Astrocyte of the spinal cord (primary cell): Measurements from ENCODE around the gene ATG7.

Source experiments
- DNase-seq: peaks from one replicate; pipeline ENCODE4 v3.0.0; 2011; ENCODE audit warnings: low read depth, low spot score
- H3K4me3 ChIP-seq: 2 replicates; pipeline ENCODE4 v1.5.1; 2011; ENCODE audit warnings: low read depth, mild to moderate bottlenecking, low read length, moderate library complexity
- in situ Hi-C: cut with HindIII; loops from 2 replicates; pipeline ENCODE4 v1.10.0; 2017; ENCODE audit warnings: low sequenced_read_pairs
- TF ChIP-seq, protein P1 (sequence below): IDR thresholded peaks from 2 replicates; pipeline ENCODE4 v1.5.1; 2012; ENCODE audit warnings: low read depth, mild to moderate bottlenecking, low read length, inconsistent platforms

Gene ATG7

DNA sequence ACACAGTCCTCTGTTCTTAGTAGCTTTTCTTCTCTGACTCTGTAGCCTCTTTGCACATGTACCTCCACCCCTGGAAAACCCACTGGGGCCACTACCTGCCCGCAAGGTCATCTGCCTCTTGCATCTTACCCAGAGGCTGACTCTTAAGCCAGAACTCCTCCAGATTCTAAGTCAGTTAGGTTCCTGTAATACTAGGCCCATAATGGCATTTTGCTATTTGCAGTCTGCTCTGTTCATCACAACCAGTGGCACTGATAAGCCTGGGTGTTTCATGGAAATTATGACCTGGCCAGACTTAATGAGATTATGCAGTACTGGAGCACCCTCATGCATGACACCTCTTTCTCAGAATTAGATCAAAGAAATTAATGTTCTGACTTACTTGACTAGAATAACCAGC lies 31.7 kb upstream of the ATG7 start:
- H3K4me3 ChIP-seq, result no peak overlapping the region
- in situ Hi-C loops, result no loop called here
- TF ChIP-seq, protein P1, sequence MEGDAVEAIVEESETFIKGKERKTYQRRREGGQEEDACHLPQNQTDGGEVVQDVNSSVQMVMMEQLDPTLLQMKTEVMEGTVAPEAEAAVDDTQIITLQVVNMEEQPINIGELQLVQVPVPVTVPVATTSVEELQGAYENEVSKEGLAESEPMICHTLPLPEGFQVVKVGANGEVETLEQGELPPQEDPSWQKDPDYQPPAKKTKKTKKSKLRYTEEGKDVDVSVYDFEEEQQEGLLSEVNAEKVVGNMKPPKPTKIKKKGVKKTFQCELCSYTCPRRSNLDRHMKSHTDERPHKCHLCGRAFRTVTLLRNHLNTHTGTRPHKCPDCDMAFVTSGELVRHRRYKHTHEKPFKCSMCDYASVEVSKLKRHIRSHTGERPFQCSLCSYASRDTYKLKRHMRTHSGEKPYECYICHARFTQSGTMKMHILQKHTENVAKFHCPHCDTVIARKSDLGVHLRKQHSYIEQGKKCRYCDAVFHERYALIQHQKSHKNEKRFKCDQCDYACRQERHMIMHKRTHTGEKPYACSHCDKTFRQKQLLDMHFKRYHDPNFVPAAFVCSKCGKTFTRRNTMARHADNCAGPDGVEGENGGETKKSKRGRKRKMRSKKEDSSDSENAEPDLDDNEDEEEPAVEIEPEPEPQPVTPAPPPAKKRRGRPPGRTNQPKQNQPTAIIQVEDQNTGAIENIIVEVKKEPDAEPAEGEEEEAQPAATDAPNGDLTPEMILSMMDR, result no peak
- DNase-seq, result no peak

DNA sequence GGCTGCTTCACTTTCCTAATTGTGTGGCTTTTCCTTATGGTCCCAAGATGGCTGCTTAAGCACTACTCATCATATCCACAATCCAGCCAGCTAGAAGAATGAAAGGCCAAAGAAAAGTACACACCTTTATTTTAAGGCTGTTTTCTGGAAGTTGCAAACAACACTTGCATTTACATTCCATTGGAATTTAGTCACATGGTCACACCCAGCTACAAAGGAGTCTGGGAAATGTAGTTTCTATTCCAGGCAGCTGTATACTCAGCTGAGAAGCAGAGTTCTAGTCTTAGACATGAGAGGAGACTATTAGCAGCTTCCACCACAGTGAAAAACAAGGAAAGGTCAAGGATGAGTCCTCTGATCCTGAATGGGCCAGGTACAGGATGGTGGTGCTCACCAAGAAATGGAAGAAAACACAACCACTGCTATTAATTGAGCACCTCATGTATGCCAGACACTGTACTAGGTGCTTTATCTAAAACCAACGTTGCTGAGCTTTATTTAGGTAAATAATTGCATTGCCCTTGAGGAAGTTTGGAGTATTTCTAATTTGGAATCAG lies 28.0 kb upstream of the ATG7 start:
- H3K4me3 ChIP-seq, result no peak overlapping the region
- in situ Hi-C loops, result no loop called here
- TF ChIP-seq, protein P1, result no peak
- DNase-seq, result peak; percentile 26

DNA sequence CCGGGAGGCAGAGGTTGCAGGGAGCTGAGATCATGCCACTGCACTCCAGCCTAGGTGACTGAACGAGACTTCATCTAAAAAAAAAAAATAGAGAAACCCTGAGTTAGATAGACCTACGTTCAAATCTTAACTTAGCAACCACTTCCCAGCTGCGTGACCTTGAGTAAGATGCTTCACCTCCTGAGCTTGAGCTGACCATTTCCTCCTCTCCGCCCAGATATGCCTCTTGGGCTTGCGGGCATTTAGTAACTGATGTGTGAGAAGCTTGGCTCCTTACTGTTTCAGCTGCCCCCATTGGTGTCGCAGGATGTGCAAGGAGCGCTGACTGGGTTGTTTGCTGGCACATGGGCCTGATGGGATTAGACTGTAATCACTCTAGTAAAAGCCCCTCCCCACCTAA lies 26.9 kb upstream of the ATG7 start:
- TF ChIP-seq, protein P1, result no peak
- in situ Hi-C loops, result no loop called here
- no peak overlapping the region for H3K4me3 ChIP-seq
- DNase-seq, result no peak

DNA sequence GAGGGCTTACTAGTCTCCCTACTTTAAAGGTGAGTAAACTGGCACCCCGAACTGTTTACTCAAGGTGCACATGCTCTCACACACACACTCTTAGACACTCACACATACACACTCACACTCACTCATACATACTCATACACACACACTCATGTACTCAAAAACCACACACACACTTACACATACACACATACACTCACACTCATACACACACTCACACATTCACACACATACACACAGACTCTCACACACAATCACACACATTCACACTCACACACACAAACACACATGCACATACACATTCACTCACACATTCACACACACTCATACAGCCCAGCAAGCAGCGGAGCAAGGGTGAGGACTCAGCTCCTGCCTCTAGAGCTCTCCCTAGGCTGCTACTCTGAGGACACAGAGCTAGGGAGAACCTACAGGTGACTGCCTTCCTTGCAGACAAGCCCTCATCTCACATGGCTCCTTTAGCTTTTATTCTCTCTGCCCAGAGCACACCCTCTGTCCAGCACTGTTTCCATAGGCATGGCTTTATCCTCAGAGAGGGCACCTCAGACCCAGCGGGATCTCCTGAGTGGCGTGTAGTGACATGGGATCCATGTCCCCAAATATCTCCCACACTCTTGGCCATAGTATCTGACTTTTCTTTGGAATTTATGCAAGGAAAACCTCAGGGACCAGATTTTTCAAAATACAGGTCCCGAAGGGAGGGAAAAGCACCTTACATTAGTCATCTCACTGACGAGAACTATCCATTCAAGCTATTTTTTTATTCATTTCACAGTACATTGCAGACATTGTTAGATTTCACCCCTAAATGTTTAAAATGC lies 26.2 kb upstream of the ATG7 start:
- no peak overlapping the region for H3K4me3 ChIP-seq
- in situ Hi-C loops, result no loop called here
- TF ChIP-seq, protein P1, result no peak
- DNase-seq, result no peak

DNA sequence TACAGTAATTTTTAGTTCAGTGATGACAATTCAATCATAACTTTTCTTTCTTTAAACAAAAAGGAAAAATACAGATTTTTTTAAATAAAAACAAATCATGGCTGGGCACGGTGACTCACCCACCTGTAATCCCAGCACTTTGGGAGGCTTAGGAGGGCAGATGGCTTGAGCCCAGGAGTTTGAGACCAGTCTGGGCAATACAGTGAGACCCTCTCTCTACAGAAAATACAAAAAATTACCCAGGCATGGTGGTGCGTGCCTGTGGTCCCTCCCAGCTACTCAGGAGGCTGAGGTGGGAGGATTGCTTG lies 25.6 kb upstream of the ATG7 start:
- in situ Hi-C loops, result no loop called here
- TF ChIP-seq, protein P1, result no peak
- H3K4me3 ChIP-seq, result no peak overlapping the region
- no peak for DNase-seq

DNA sequence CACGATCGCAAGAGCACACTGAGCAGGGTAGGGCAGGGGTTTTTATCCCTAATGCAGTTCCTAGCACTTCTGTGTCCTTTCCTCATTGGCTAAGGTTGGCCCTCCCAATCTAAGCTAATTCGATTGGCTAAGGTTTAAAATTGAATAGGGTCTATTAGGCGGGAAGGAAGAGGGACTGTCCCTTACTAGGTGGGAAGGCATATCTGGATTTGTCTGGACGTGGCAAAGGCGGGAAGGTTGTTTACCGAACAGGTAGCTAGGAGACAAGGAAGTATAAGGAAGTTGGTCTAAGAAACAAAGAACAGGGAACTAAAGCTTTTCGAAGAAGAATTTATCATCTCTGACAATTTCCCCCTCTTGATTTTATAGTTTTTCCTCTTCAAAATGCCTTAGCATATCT lies 24.8 kb upstream of the ATG7 start:
- no peak for DNase-seq
- in situ Hi-C loops, result no loop called here
- no peak overlapping the region for H3K4me3 ChIP-seq
- TF ChIP-seq, protein P1, result no peak
